HCT116 (cell line): ENCODE data around the gene VTI1A. TPM values are rescaled to one million over a fixed set of nuclear protein-coding genes. Genes with fewer than 3 reads are reported as not detected.

Experiments
- ATAC-seq: fragments of 200-7000 bp; cut with Tn5 transposase; 2 replicates; pipeline ENCODE4 v1.9.1; 2020; ENCODE audit warnings: mild to moderate bottlenecking, moderate library complexity
- BruUV-seq: library from RNA; stranded (reverse); fragments of 400-500 nt; replicated peaks from 2 replicates; lab custom pipeline; 2021; lab: Mats Ljungman, UMichigan
- CTCF ChIA-PET: fragments of 300-600 bp; sonication (Branson Sonifier 250); formaldehyde crosslinking; loops from one replicate; lab custom pipeline; 2021; ENCODE audit warnings: antibody characterized with exemption; lab: Charles Lee
- POLR2A ChIA-PET: fragments of 300-600, 350-600 bp; sonication (Branson Sonifier 250); formaldehyde crosslinking; loops from one replicate; lab custom pipeline; 2021; ENCODE audit warnings: antibody characterized with exemption; lab: Charles Lee
- RAD21 ChIA-PET, 2 experiments: fragments of 300-600 bp; sonication (Branson Sonifier 250); formaldehyde crosslinking; loops; one replicate each; lab custom pipeline; 2023; ENCODE audit warnings: low total read pairs in 2 of 2; ENCODE audit not compliant: uncharacterized antibody in 2 of 2, unreplicated experiment in 2 of 2, low non-redundant PET in 1 of 2; lab: Charles Lee
- DNase-seq: peaks from one replicate; pipeline ENCODE4 v3.0.0-alpha.2; 2010; ENCODE audit warnings: low read depth, low spot score
- H2AFZ ChIP-seq: fragments of 200-600 bp; shearing (Covaris generic), sonication (generic); 2 replicates; pipeline ENCODE4 v1.6.1; 2017; ENCODE audit warnings: low read depth, mixed run types, mixed read lengths, antibody characterized with exemption, low read length; ENCODE audit not compliant: poor library complexity, severe bottlenecking
- H3K27ac ChIP-seq: 2 replicates; pipeline ENCODE4 v1.5.1; 2012; ENCODE audit warnings: low read depth, low read length
- H3K27me3 ChIP-seq: fragments of 200-600 bp; sonication (generic); 2 replicates; pipeline ENCODE4 v1.6.1; 2016; ENCODE audit warnings: mixed run types, low read length, mixed read lengths; ENCODE audit not compliant: insufficient read depth
- H3K36me3 ChIP-seq, 2 experiments: fragments of 200-500 bp in 1 of 2; fragments of 200-600 bp in 1 of 2; sonication (Bioruptor generic) in 1 of 2; sonication (generic) in 1 of 2; 2 replicates each; pipeline versions ENCODE4 v1.5.1 to v1.6.1; 2014 to 2016; ENCODE audit warnings: low read length in 2 of 2, inconsistent platforms in 1 of 2, mixed read lengths in 1 of 2, mixed run types in 1 of 2; ENCODE audit not compliant: insufficient read depth in 2 of 2, control insufficient read depth in 1 of 2
- H3K4me1 ChIP-seq, 2 experiments: fragments of 200-600 bp in 1 of 2; sonication (generic) in 1 of 2; 2 replicates each; pipeline versions ENCODE4 v1.5.1 to v1.6.1; 2012 to 2017; ENCODE audit warnings: low read length in 2 of 2, inconsistent platforms in 1 of 2, mild to moderate bottlenecking in 1 of 2, mixed read lengths in 1 of 2, mixed run types in 1 of 2, moderate library complexity in 1 of 2; ENCODE audit not compliant: insufficient read depth in 2 of 2, control insufficient read depth in 1 of 2
- H3K4me2 ChIP-seq: fragments of 200-600 bp; sonication (generic); 2 replicates; pipeline ENCODE4 v1.6.1; 2017; ENCODE audit warnings: mixed run types, low read length, mixed read lengths
- H3K4me3 ChIP-seq, 2 experiments: fragments of 200-600 bp in 1 of 2; sonication (generic) in 1 of 2; replicated peaks in 1 of 2; 2 replicates each; pipeline ENCODE4 v1.5.1; 2011 to 2016; ENCODE audit warnings: low read length in 2 of 2, control low read depth in 1 of 2, low read depth in 1 of 2, mild to moderate bottlenecking in 1 of 2, mixed read lengths in 1 of 2, mixed run types in 1 of 2
- H3K79me2 ChIP-seq: fragments of 200-600 bp; sonication (generic); 2 replicates; pipeline ENCODE4 v1.6.1; 2017; ENCODE audit warnings: mild to moderate bottlenecking, mixed run types, low read length, moderate library complexity, mixed read lengths; ENCODE audit not compliant: insufficient read depth
- H3K9ac ChIP-seq: fragments of 200-600 bp; sonication (generic); 2 replicates; pipeline ENCODE4 v1.6.1; 2016; ENCODE audit warnings: low read length, mixed read lengths
- H3K9me2 ChIP-seq: fragments of 200-600 bp; sonication (generic), shearing (Covaris generic); 2 replicates; pipeline ENCODE4 v1.6.1; 2017; ENCODE audit warnings: mixed run types, mild to moderate bottlenecking, moderate library complexity; ENCODE audit not compliant: insufficient read depth
- H3K9me3 ChIP-seq, 2 experiments: fragments of 200-500 bp in 1 of 2; fragments of 200-600 bp in 1 of 2; sonication (Bioruptor generic) in 1 of 2; sonication (generic) in 1 of 2; 2 replicates each; pipeline ENCODE4 v1.6.1; 2014 to 2017; ENCODE audit warnings: low read length in 2 of 2, mixed read lengths in 2 of 2, inconsistent platforms in 1 of 2, low read depth in 1 of 2, mild to moderate bottlenecking in 1 of 2, mixed run types in 1 of 2, moderate library complexity in 1 of 2; ENCODE audit not compliant: control insufficient read depth in 1 of 2, insufficient read depth in 1 of 2
- H4K20me1 ChIP-seq: fragments of 200-600 bp; sonication (generic), shearing (Covaris generic); 2 replicates; pipeline ENCODE4 v1.6.1; 2017; ENCODE audit warnings: mixed run types, mild to moderate bottlenecking, moderate library complexity; ENCODE audit not compliant: insufficient read depth
- ATF3 ChIP-seq: IDR thresholded peaks from 2 replicates; pipeline ENCODE4 v1.6.1; 2012
- CBX3 ChIP-seq: IDR thresholded peaks from 2 replicates; pipeline ENCODE4 v1.6.1; 2012; ENCODE audit warnings: low read depth
- CEBPB ChIP-seq: IDR thresholded peaks from 2 replicates; pipeline ENCODE4 v1.6.1; 2012; ENCODE audit warnings: low read depth
- ELF1 ChIP-seq: IDR thresholded peaks from 2 replicates; pipeline ENCODE4 v1.6.1; 2012; ENCODE audit warnings: low read depth, borderline replicate concordance
- EZH2phosphoT487 ChIP-seq: fragments of 200-600 bp; IDR thresholded peaks from 2 replicates; pipeline ENCODE4 v1.6.1; 2018; ENCODE audit warnings: antibody characterized with exemption, borderline replicate concordance
- JUND ChIP-seq: IDR thresholded peaks from 2 replicates; pipeline ENCODE4 v1.6.1; 2012
- POLR2A ChIP-seq: IDR thresholded peaks from 2 replicates; pipeline ENCODE4 v1.7.0; 2011; ENCODE audit warnings: borderline replicate concordance; ENCODE audit not compliant: insufficient read depth, insufficient read length; ENCODE audit errors: extremely low read depth
- RAD21 ChIP-seq: IDR thresholded peaks from 2 replicates; pipeline ENCODE4 v1.6.1; 2012; ENCODE audit warnings: low read depth, mild to moderate bottlenecking
- SP1 ChIP-seq: IDR thresholded peaks from 2 replicates; pipeline ENCODE4 v1.6.1; 2012; ENCODE audit warnings: low read depth
- SRF ChIP-seq: IDR thresholded peaks from 2 replicates; pipeline ENCODE4 v1.6.1; 2012; ENCODE audit warnings: low read depth
- YY1 ChIP-seq: IDR thresholded peaks from 2 replicates; pipeline ENCODE4 v1.6.1; 2011; ENCODE audit warnings: low read length, low read depth, moderate library complexity, mild to moderate bottlenecking; ENCODE audit not compliant: insufficient replicate concordance; ENCODE audit errors: extremely low read depth
- ZNF274 ChIP-seq: fragments of 200-500 bp; sonication (Bioruptor generic); IDR thresholded peaks from 2 replicates; pipeline ENCODE4 v1.6.1; 2014; ENCODE audit warnings: mild to moderate bottlenecking, low read depth, low read length, inconsistent platforms
- intact Hi-C: fragments of 100-400 bp; cut with micrococcal nuclease; formaldehyde crosslinking; loops from 2 replicates; pipeline ENCODE4 v1.10.0; 2022
- total RNA-seq: library from RNA; stranded (reverse); gene quantifications from one replicate; pipeline ENCODE4 v1.2.1, GENCODE V29; 2021; ENCODE audit not compliant: unreplicated experiment
- TF ChIP-seq, protein P1 (sequence below): IDR thresholded peaks from 2 replicates; pipeline ENCODE4 v1.6.1; 2011; ENCODE audit warnings: mild to moderate bottlenecking, low read length, moderate library complexity; ENCODE audit not compliant: insufficient replicate concordance; ENCODE audit errors: extremely low read depth
- TF ChIP-seq, protein P2 (sequence below), 3 experiments: fragments of 200-600 bp in 1 of 3; sonication (generic) in 1 of 3; IDR thresholded peaks in 2 of 3; conservative IDR thresholded peaks in 1 of 3; 2 replicates each; pipeline ENCODE4 v1.5.1; 2012 to 2017; ENCODE audit warnings: low read depth in 2 of 3, low read length in 2 of 3, antibody characterized with exemption in 1 of 3, borderline replicate concordance in 1 of 3, control low read depth in 1 of 3, mild to moderate bottlenecking in 1 of 3, mixed read lengths in 1 of 3, mixed run types in 1 of 3, moderate library complexity in 1 of 3; ENCODE audit not compliant: insufficient read depth in 1 of 3
- TF ChIP-seq, protein P3 (sequence below): IDR thresholded peaks from 2 replicates; pipeline ENCODE4 v1.6.1; 2012

Gene VTI1A
- total RNA-seq, 1 experiment from 2014 or later = 80.7 TPM

GRCh38 chr10:112793202-112793921 is 346.3 kb downstream of the VTI1A start (continued):
- TF ChIP-seq, protein P1, sequence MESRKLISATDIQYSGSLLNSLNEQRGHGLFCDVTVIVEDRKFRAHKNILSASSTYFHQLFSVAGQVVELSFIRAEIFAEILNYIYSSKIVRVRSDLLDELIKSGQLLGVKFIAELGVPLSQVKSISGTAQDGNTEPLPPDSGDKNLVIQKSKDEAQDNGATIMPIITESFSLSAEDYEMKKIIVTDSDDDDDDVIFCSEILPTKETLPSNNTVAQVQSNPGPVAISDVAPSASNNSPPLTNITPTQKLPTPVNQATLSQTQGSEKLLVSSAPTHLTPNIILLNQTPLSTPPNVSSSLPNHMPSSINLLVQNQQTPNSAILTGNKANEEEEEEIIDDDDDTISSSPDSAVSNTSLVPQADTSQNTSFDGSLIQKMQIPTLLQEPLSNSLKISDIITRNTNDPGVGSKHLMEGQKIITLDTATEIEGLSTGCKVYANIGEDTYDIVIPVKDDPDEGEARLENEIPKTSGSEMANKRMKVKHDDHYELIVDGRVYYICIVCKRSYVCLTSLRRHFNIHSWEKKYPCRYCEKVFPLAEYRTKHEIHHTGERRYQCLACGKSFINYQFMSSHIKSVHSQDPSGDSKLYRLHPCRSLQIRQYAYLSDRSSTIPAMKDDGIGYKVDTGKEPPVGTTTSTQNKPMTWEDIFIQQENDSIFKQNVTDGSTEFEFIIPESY = no peak
- TF ChIP-seq ELF1 (no peak), JUND (no peak), RAD21 (no peak), EZH2phosphoT487 (no peak)
- TF ChIP-seq, protein P2, sequence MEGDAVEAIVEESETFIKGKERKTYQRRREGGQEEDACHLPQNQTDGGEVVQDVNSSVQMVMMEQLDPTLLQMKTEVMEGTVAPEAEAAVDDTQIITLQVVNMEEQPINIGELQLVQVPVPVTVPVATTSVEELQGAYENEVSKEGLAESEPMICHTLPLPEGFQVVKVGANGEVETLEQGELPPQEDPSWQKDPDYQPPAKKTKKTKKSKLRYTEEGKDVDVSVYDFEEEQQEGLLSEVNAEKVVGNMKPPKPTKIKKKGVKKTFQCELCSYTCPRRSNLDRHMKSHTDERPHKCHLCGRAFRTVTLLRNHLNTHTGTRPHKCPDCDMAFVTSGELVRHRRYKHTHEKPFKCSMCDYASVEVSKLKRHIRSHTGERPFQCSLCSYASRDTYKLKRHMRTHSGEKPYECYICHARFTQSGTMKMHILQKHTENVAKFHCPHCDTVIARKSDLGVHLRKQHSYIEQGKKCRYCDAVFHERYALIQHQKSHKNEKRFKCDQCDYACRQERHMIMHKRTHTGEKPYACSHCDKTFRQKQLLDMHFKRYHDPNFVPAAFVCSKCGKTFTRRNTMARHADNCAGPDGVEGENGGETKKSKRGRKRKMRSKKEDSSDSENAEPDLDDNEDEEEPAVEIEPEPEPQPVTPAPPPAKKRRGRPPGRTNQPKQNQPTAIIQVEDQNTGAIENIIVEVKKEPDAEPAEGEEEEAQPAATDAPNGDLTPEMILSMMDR (IDR thresholded peaks at IDR 0.05 in 2 of 3, conservative IDR thresholded peaks at IDR 0.05 in 1 of 3; ENCODE audit: borderline replicate concordance in 1 of 3, insufficient read depth in 1 of 3, low read depth in 2 of 3, low read length in 2 of 3) = no peak

GRCh38 chr10:112794201-112794600 is 347.2 kb downstream of the VTI1A start:
- intact Hi-C loops = no loop called here
- Histone ChIP-seq H3K79me2 (no peaks in the 10 kb centered on the region), H4K20me1 (peaks cover 6% of the 10 kb centered on the region; the same call in 1 of the 2 replicates), H3K4me1 (peaks cover 9 to 13% of the 10 kb centered on the region in 2 experiments; a peak in 2 of 4 replicates), H3K9me3 (no peaks in the 10 kb centered on the region), H3K9me2 (no peaks in the 10 kb centered on the region), H3K9ac (no peak overlapping the region), H3K27ac (no peak overlapping the region), H3K36me3 (no peaks in the 10 kb centered on the region), H3K4me3 (no peak overlapping the region), H2AFZ (no peak overlapping the region), H3K27me3 (no peaks in the 10 kb centered on the region), H3K4me2 (no peak overlapping the region)
- no peak for DNase-seq
- ATAC-seq = no peak
- ChIA-PET POLR2A (no interaction called here), CTCF (no interaction called here), RAD21 (no interaction called here)
- BruUV-seq = no TSS peak
- TF ChIP-seq ZNF274 = no peak
- TF ChIP-seq SRF = no peak
- TF ChIP-seq CBX3 = no peak
- no peak for TF ChIP-seq POLR2A
- TF ChIP-seq CEBPB = no peak
- TF ChIP-seq YY1 = no peak
- TF ChIP-seq, protein P1 = no peak
- TF ChIP-seq, protein P3, sequence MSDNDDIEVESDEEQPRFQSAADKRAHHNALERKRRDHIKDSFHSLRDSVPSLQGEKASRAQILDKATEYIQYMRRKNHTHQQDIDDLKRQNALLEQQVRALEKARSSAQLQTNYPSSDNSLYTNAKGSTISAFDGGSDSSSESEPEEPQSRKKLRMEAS = no peak
- no peak for TF ChIP-seq ATF3
- TF ChIP-seq JUND = no peak
- TF ChIP-seq SP1 = no peak
- no peak for TF ChIP-seq ELF1
